GM12878 (cell line): ENCODE data around the gene DIS3L2.

Source experiments
- CHD2 ChIP-seq: IDR thresholded peaks from 2 replicates; pipeline ENCODE4 v1.6.1; 2011; ENCODE audit warnings: low read depth, low read length, improper control_type of control experiment, borderline replicate concordance
- CTCF ChIP-seq, 3 experiments: IDR thresholded peaks in 2 of 3; conservative IDR thresholded peaks in 1 of 3; 2 replicates each; pipeline ENCODE4 v1.5.1; 2011; ENCODE audit warnings: low read depth in 3 of 3, low read length in 3 of 3, mild to moderate bottlenecking in 3 of 3, control low read depth in 2 of 3, moderate library complexity in 2 of 3, inconsistent platforms in 1 of 3, mixed read lengths in 1 of 3; ENCODE audit not compliant: control insufficient read depth in 2 of 3, insufficient read depth in 1 of 3; ENCODE audit errors: extremely low read depth in 1 of 3
- ETV6 ChIP-seq, 2 experiments: fragments of 450-650 bp in 1 of 2; IDR thresholded peaks in 1 of 2; conservative IDR thresholded peaks in 1 of 2; 2 replicates each; pipeline ENCODE4 v1.6.1; 2014; ENCODE audit warnings: antibody characterized with exemption in 1 of 2, borderline replicate concordance in 1 of 2, low read depth in 1 of 2, mild to moderate bottlenecking in 1 of 2, moderate library complexity in 1 of 2
- FOXM1 ChIP-seq: IDR thresholded peaks from 2 replicates; pipeline ENCODE4 v1.6.1; 2012; ENCODE audit warnings: low read depth, mild to moderate bottlenecking, inconsistent platforms, low read length, moderate library complexity
- MXI1 ChIP-seq: fragments of 150-350 bp; IDR thresholded peaks from 2 replicates; pipeline ENCODE4 v1.6.1; 2011; ENCODE audit warnings: low read depth, mild to moderate bottlenecking, inconsistent platforms, low read length, improper control_type of control experiment
- NFYB ChIP-seq: IDR thresholded peaks from 2 replicates; pipeline ENCODE4 v1.6.1; 2011; ENCODE audit warnings: low read depth, mild to moderate bottlenecking, low read length, improper control_type of control experiment, moderate library complexity; ENCODE audit not compliant: insufficient read depth
- PAX5 ChIP-seq: IDR thresholded peaks from 2 replicates; pipeline ENCODE4 v1.6.1; 2011; ENCODE audit warnings: low read depth, low read length, borderline replicate concordance
- SIX5 ChIP-seq: IDR thresholded peaks from 2 replicates; pipeline ENCODE4 v1.6.1; 2011; ENCODE audit warnings: mild to moderate bottlenecking, low read depth, low read length, moderate library complexity; ENCODE audit not compliant: severe bottlenecking
- TARDBP ChIP-seq: IDR thresholded peaks from 2 replicates; pipeline ENCODE4 v1.6.1; 2016; ENCODE audit warnings: borderline replicate concordance
- WRNIP1 ChIP-seq: IDR thresholded peaks from 2 replicates; pipeline ENCODE4 v1.6.1; 2011; ENCODE audit warnings: low read depth, low read length, improper control_type of control experiment, borderline replicate concordance
- YY1 ChIP-seq: IDR thresholded peaks from 2 replicates; pipeline ENCODE4 v1.6.1; 2011; ENCODE audit warnings: low read depth, mild to moderate bottlenecking, low read length
- ZNF207 ChIP-seq: fragments of 450-650 bp; IDR thresholded peaks from 2 replicates; pipeline ENCODE4 v1.6.1; 2014; ENCODE audit warnings: antibody characterized with exemption, mild to moderate bottlenecking, borderline replicate concordance
- ZSCAN29 ChIP-seq: fragments of 450-650 bp; IDR thresholded peaks from 2 replicates; pipeline ENCODE4 v1.6.1; 2017; ENCODE audit warnings: mild to moderate bottlenecking, moderate library complexity

GRCh38 chr2:232339121-232340081 lies 377.9 kb downstream of the DIS3L2 start:
- TF ChIP-seq SIX5 (no peak), ETV6 (conservative IDR thresholded peaks at IDR 0.05 in 1 of 2, IDR thresholded peaks at IDR 0.05 in 1 of 2; ENCODE audit: borderline replicate concordance in 1 of 2, low read depth in 1 of 2) (no peak), YY1 (no peak), ZSCAN29 (no peak), ZNF207 (no peak), CTCF (IDR thresholded peaks at IDR 0.05 in 2 of 3, conservative IDR thresholded peaks at IDR 0.05 in 1 of 3; ENCODE audit: control insufficient read depth in 2 of 3, extremely low read depth in 1 of 3, insufficient read depth in 1 of 3, low read depth in 3 of 3, low read length in 3 of 3) (no peak), MXI1 (no peak), FOXM1 (no peak), TARDBP (no peak), PAX5 (no peak), NFYB (no peak), WRNIP1 (no peak), CHD2 (no peak)
